G401.6 (cell line): ENCODE measurements around the gene HS3ST6.
"Not testable (repeated sequence)": the region's sequence is repeated elsewhere in the genome, so short reads cannot be mapped to it uniquely, and the experiment has no call there.

ENCODE experiments used
- FAIRE-seq: peaks from 2 replicates; lab custom pipeline; 2012; peaks lifted over from hg19 to GRCh38; lab: Jason Lieb, UNC

The HS3ST6 gene

GRCh38 chr16:1926271-1926670 lies 8.1 kb upstream of the HS3ST6 start:
- no peak for FAIRE-seq

GRCh38 chr16:1924095-1924494 lies 5.9 kb upstream of the HS3ST6 start:
- no peak for FAIRE-seq

- FAIRE-seq = no peak
Observed at GRCh38 chr16:1923299-1924034, 5.3 kb upstream of the HS3ST6 start.

- FAIRE-seq = no peak
Observed at GRCh38 chr16:1922357-1922756, 4.1 kb upstream of the HS3ST6 start.

- FAIRE-seq = peak; percentile 54
Observed at GRCh38 chr16:1920727-1921171, 2.5 kb upstream of the HS3ST6 start.

- not testable (repeated sequence) for FAIRE-seq
Observed at GRCh38 chr16:1920122-1920521, 1.9 kb upstream of the HS3ST6 start.

- FAIRE-seq = no peak
Observed at GRCh38 chr16:1919327-1919998, 1.2 kb upstream of the HS3ST6 start.

GRCh38 chr16:1917665-1918350 lies 407 bp downstream of the HS3ST6 start:
- FAIRE-seq = no peak

GRCh38 chr16:1917056-1917664 lies 1.1 kb downstream of the HS3ST6 start:
- no peak for FAIRE-seq

- FAIRE-seq = no peak
Observed at GRCh38 chr16:1916640-1916990, 1.6 kb downstream of the HS3ST6 start.

GRCh38 chr16:1915732-1916639 lies 2.2 kb downstream of the HS3ST6 start:
- no peak for FAIRE-seq

GRCh38 chr16:1914988-1915387 lies 3.2 kb downstream of the HS3ST6 start:
- FAIRE-seq = no peak

GRCh38 chr16:1914084-1914608 lies 4.1 kb downstream of the HS3ST6 start:
- FAIRE-seq = no peak

GRCh38 chr16:1913327-1914083 lies 4.7 kb downstream of the HS3ST6 start:
- FAIRE-seq = no peak

GRCh38 chr16:1912215-1912543 lies 6.0 kb downstream of the HS3ST6 start:
- FAIRE-seq = no peak

GRCh38 chr16:1911467-1912214 lies 6.6 kb downstream of the HS3ST6 start:
- no peak for FAIRE-seq

GRCh38 chr16:1909561-1910231 lies 8.5 kb downstream of the HS3ST6 start:
- no peak for FAIRE-seq

GRCh38 chr16:1908983-1909382 lies 9.2 kb downstream of the HS3ST6 start:
- no peak for FAIRE-seq

GRCh38 chr16:1908184-1908583 lies 10.0 kb downstream of the HS3ST6 start:
- no peak for FAIRE-seq
